NCI-H1417 treated with DMSO at 0.1 percent for 48 hours (cell line): ENCODE results near the gene PLSCR5.

Experiments used
- DNase-seq: peaks from one replicate; lab custom pipeline; 2025; lab: John Stamatoyannopoulos, UW

PLSCR5 gene

GRCh38 chr3:146605106-146605505, at the start of gene PLSCR5:
TSS of gene PLSCR5 (minus strand) at chr3:146605346. CDS start at chr3:146605212, 134 bp downstream.
- no peak for DNase-seq

- DNase-seq, result no peak
These were observed 48.8 kb upstream of the PLSCR5 start for GRCh38 chr3:146653978-146654377.

- DNase-seq, result no peak
These were observed 45.7 kb upstream of the PLSCR5 start for GRCh38 chr3:146650691-146651442.

- peak; percentile 91 for DNase-seq
These were observed 41.1 kb upstream of the PLSCR5 start for GRCh38 chr3:146646261-146646660.

- DNase-seq, result no peak
These were observed 36.1 kb upstream of the PLSCR5 start for GRCh38 chr3:146640955-146641867.

GRCh38 chr3:146640361-146640760, 35.2 kb upstream of the PLSCR5 start:
- DNase-seq, result no peak

- no peak for DNase-seq
These were observed 33.6 kb upstream of the PLSCR5 start for GRCh38 chr3:146638718-146639117.

- DNase-seq, result no peak
These were observed 32.7 kb upstream of the PLSCR5 start for GRCh38 chr3:146637871-146638270.

GRCh38 chr3:146636881-146637280, 31.7 kb upstream of the PLSCR5 start:
- DNase-seq, result no peak

- DNase-seq, result no peak
These were observed 29.2 kb upstream of the PLSCR5 start for GRCh38 chr3:146634346-146634745.

GRCh38 chr3:146628671-146629070, 23.5 kb upstream of the PLSCR5 start:
- no peak for DNase-seq

GRCh38 chr3:146626403-146627122, 21.4 kb upstream of the PLSCR5 start:
- DNase-seq, result no peak

GRCh38 chr3:146625186-146625775, 20.1 kb upstream of the PLSCR5 start:
- DNase-seq, result no peak

GRCh38 chr3:146621723-146622122, 16.6 kb upstream of the PLSCR5 start:
- DNase-seq, result no peak

GRCh38 chr3:146612015-146612414, 6.9 kb upstream of the PLSCR5 start:
- no peak for DNase-seq

- no peak for DNase-seq
These were observed 6.0 kb upstream of the PLSCR5 start for GRCh38 chr3:146611096-146611495.

- DNase-seq, result no peak
These were observed 6.6 kb downstream of the PLSCR5 start for GRCh38 chr3:146598535-146598934.

- no peak for DNase-seq
These were observed 10.2 kb downstream of the PLSCR5 start for GRCh38 chr3:146594843-146595482.

GRCh38 chr3:146593776-146594175, 11.4 kb downstream of the PLSCR5 start:
- DNase-seq, result no peak

GRCh38 chr3:146590521-146590920, 14.6 kb downstream of the PLSCR5 start:
- DNase-seq, result no peak

- no peak for DNase-seq
These were observed 15.1 kb downstream of the PLSCR5 start for GRCh38 chr3:146589899-146590508.
